ENCODE measurements around the gene CLPTM1.
"Not testable (repeated sequence)": the region's sequence is repeated elsewhere in the genome, so short reads cannot be mapped to it uniquely, and the experiment has no call there.

The CLPTM1 gene

GRCh38 chr19:44975444-44975843, 20.3 kb downstream of the CLPTM1 start:
- DNase-seq (ENCODE audit: low spot score) = no peak

GRCh38 chr19:44984005-44984404, 28.8 kb downstream of the CLPTM1 start:
- DNase-seq (ENCODE audit: low spot score) = no peak

GRCh38 chr19:44985445-44985844, 30.3 kb downstream of the CLPTM1 start:
- no peak for DNase-seq (ENCODE audit: low spot score)

- DNase-seq (ENCODE audit: low spot score) = no peak
Observed at GRCh38 chr19:44986389-44986788, 31.2 kb downstream of the CLPTM1 start.

GRCh38 chr19:44987148-44987675, 32.0 kb downstream of the CLPTM1 start:
- no peak for DNase-seq (ENCODE audit: low spot score)

GRCh38 chr19:44988273-44988672, 33.1 kb downstream of the CLPTM1 start:
- no peak for DNase-seq (ENCODE audit: low spot score)

GRCh38 chr19:44988896-44989556, 33.8 kb downstream of the CLPTM1 start:
- DNase-seq (ENCODE audit: low spot score) = no peak

- no peak for DNase-seq (ENCODE audit: low spot score)
Observed at GRCh38 chr19:44990459-44990858, 35.3 kb downstream of the CLPTM1 start.

- DNase-seq (ENCODE audit: low spot score) = no peak
Observed at GRCh38 chr19:44990966-44991365, 35.8 kb downstream of the CLPTM1 start.

GRCh38 chr19:44992336-44993163, 37.4 kb downstream of the CLPTM1 start:
- no peak for DNase-seq (ENCODE audit: low spot score)

GRCh38 chr19:44993526-44993925, 38.3 kb downstream of the CLPTM1 start:
- no peak for DNase-seq (ENCODE audit: low spot score)

GRCh38 chr19:44993926-44994537, 38.9 kb downstream of the CLPTM1 start:
- DNase-seq (ENCODE audit: low spot score) = no peak

GRCh38 chr19:44998025-44998424, 42.8 kb downstream of the CLPTM1 start:
- DNase-seq (ENCODE audit: low spot score) = no peak

GRCh38 chr19:44999131-44999925, 44.1 kb downstream of the CLPTM1 start:
- DNase-seq (ENCODE audit: low spot score) = not testable (repeated sequence)

- DNase-seq (ENCODE audit: low spot score) = not testable (repeated sequence)
Observed at GRCh38 chr19:45000665-45001064, 45.5 kb downstream of the CLPTM1 start.

GRCh38 chr19:45001087-45001739, 46.0 kb downstream of the CLPTM1 start, which contains the start of gene RELB:
Gene RELB (plus strand): TSS chr19:45001464. CDS start chr19:45001580, 116 bp downstream.
- DNase-seq (ENCODE audit: low spot score) = peak; percentile 96

- no peak for DNase-seq (ENCODE audit: low spot score)
Observed at GRCh38 chr19:45003485-45003884, 48.3 kb downstream of the CLPTM1 start.

- no peak for DNase-seq (ENCODE audit: low spot score)
Observed at GRCh38 chr19:45005787-45006186, 50.6 kb downstream of the CLPTM1 start.

- no peak for DNase-seq (ENCODE audit: low spot score)
Observed at GRCh38 chr19:45008552-45008951, 53.4 kb downstream of the CLPTM1 start.

- DNase-seq (ENCODE audit: low spot score) = no peak
Observed at GRCh38 chr19:45009625-45010255, 54.6 kb downstream of the CLPTM1 start.

GRCh38 chr19:45010306-45010705, 55.1 kb downstream of the CLPTM1 start:
- DNase-seq (ENCODE audit: low spot score) = no peak

Data from left forelimb (tissue), 1 donor.